A549 (cell line): Measurements from ENCODE around the gene MS4A6E. TPM values are rescaled to one million over a fixed set of nuclear protein-coding genes. Genes with fewer than 3 reads are reported as not detected.

Source experiments
- ATAC-seq, 2 experiments: fragments of 200-7000 bp in 1 of 2; fragments of >200 bp in 1 of 2; cut with Nextera tagmentation in 1 of 2; cut with Tn5 transposase in 1 of 2; 3 replicates each; pipeline versions ENCODE4 v1.8.0 to v1.9.1; 2018 to 2020; ENCODE audit warnings: mild to moderate bottlenecking in 1 of 2, moderate library complexity in 1 of 2
- CTCF ChIA-PET: fragments of 300-600 bp; sonication (Branson Sonifier 250); formaldehyde crosslinking; extraction: SDS; loops from one replicate; lab custom pipeline; 2021; ENCODE audit warnings: antibody characterized with exemption, inconsistent platforms; lab: Yijun Ruan, JAX
- POLR2A ChIA-PET: fragments of 350-600 bp; formaldehyde crosslinking; extraction: SDS; loops from one replicate; lab custom pipeline; 2021; ENCODE audit warnings: antibody characterized with exemption, inconsistent platforms; lab: Yijun Ruan, JAX
- DNase-seq, 2 experiments: peaks; one replicate each; pipeline versions ENCODE4 v3.0.0 to v3.0.0-alpha.2; 2011 to 2016; ENCODE audit warnings: low read depth in 1 of 2, low spot score in 1 of 2
- FAIRE-seq: peaks from 2 replicates; lab custom pipeline; 2011; peaks lifted over from hg19 to GRCh38; lab: Jason Lieb, UNC
- H3K27ac ChIP-seq, 2 experiments: fragments of >200 bp; sonication (Bioruptor Twin); formaldehyde crosslinking; 3 replicates each; pipeline ENCODE4 v1.5.1; 2016 to 2017
- H3K4me1 ChIP-seq: fragments of >200 bp; sonication (Bioruptor Twin); formaldehyde crosslinking; 3 replicates; pipeline ENCODE4 v1.6.1; 2016
- H3K4me2 ChIP-seq: fragments of >200 bp; sonication (Bioruptor Twin); formaldehyde crosslinking; 3 replicates; pipeline ENCODE4 v1.6.1; 2016
- H3K4me3 ChIP-seq: fragments of >200 bp; sonication (Bioruptor Twin); formaldehyde crosslinking; 3 replicates; pipeline ENCODE4 v1.5.1; 2016
- H3K9me3 ChIP-seq: fragments of >200 bp; sonication (Bioruptor Twin); formaldehyde crosslinking; 3 replicates; pipeline ENCODE4 v1.6.1; 2016
- EP300 ChIP-seq, 2 experiments: fragments of >200 bp; sonication (Bioruptor Twin); formaldehyde crosslinking; IDR thresholded peaks; 2 replicates in 1 of 2; 3 replicates in 1 of 2; pipeline ENCODE4 v1.6.1; 2016 to 2017
- FOSL2 ChIP-seq, 2 experiments: fragments of 450-650 bp in 1 of 2; fragments of >200 bp in 1 of 2; sonication (Bioruptor Twin) in 1 of 2; formaldehyde crosslinking; IDR thresholded peaks; 2 replicates each; pipeline versions ENCODE4 v1.5.0 to v1.6.1; 2016 to 2020; ENCODE audit warnings: mild to moderate bottlenecking in 1 of 2, moderate library complexity in 1 of 2
- FOXS1 ChIP-seq: fragments of 250-450 bp; sonication (Bioruptor Pico); IDR thresholded peaks from 2 replicates; pipeline ENCODE4 v1.5.0; 2020; ENCODE audit warnings: mild to moderate bottlenecking, moderate library complexity
- HOXA7 ChIP-seq: fragments of 250-450 bp; sonication (Bioruptor Pico); IDR thresholded peaks from 2 replicates; pipeline ENCODE4 v1.5.0; 2020; ENCODE audit warnings: mild to moderate bottlenecking, moderate library complexity
- JUNB ChIP-seq: fragments of >200 bp; sonication (Bioruptor Twin); formaldehyde crosslinking; IDR thresholded peaks from 2 replicates; pipeline ENCODE4 v1.6.1; 2016
- POLR2A ChIP-seq: IDR thresholded peaks from 2 replicates; pipeline ENCODE4 v1.6.1; 2012; ENCODE audit warnings: mild to moderate bottlenecking, low read length
- POLR2AphosphoS2 ChIP-seq: conservative IDR thresholded peaks from 2 replicates; pipeline ENCODE4 v1.6.1; 2012; ENCODE audit warnings: low read length, improper control_type of control experiment, inconsistent platforms
- SMC3 ChIP-seq: fragments of >200 bp; sonication (Bioruptor Twin); formaldehyde crosslinking; IDR thresholded peaks from 3 replicates; pipeline ENCODE4 v1.6.1; 2018; ENCODE audit warnings: inconsistent platforms
- SREBF2 ChIP-seq: fragments of 450-650 bp; IDR thresholded peaks from 2 replicates; pipeline ENCODE4 v1.6.1; 2014; ENCODE audit warnings: mild to moderate bottlenecking, moderate library complexity
- WGBS: methylation state at CpG from one replicate; pipeline ENCODE4 v1.1.6; 2017; ENCODE audit errors: missing lambda C conversion rate; 5-methylcytosine and 5-hydroxymethylcytosine counted together
- polyA plus RNA-seq, 4 experiments: library from polyadenylated mRNA; depleted of rRNA in 3 of 4; stranded (reverse); fragments of >200 nt; fragmentation: RNase III in 1 of 4; extraction: RNeasy Plus Mini Kit Qiagen cat#74134 plus additional on column Dnase treatment in 1 of 4; gene quantifications; 2 replicates in 3 of 4; 3 replicates in 1 of 4; pipeline ENCODE4 v1.2.3, GENCODE V29; 2011 to 2017
- TF ChIP-seq, protein P1 (sequence below): fragments of 250-450 bp; sonication (Bioruptor Pico); IDR thresholded peaks from 2 replicates; pipeline ENCODE4 v1.5.0; 2020; ENCODE audit warnings: low read depth, mild to moderate bottlenecking, moderate library complexity
- TF ChIP-seq, protein P2 (sequence below): fragments of >200 bp; sonication (Bioruptor Twin); formaldehyde crosslinking; IDR thresholded peaks from 3 replicates; pipeline ENCODE4 v1.5.1; 2016
- TF ChIP-seq, protein P3 (sequence below): fragments of 450-650 bp; IDR thresholded peaks from 2 replicates; pipeline ENCODE4 v1.6.1; 2014; ENCODE audit warnings: antibody characterized with exemption

Gene MS4A6E
- polyA plus RNA-seq, 2 of the 4 experiments (the other 2 are of a cell fraction) = not detected

DNA sequence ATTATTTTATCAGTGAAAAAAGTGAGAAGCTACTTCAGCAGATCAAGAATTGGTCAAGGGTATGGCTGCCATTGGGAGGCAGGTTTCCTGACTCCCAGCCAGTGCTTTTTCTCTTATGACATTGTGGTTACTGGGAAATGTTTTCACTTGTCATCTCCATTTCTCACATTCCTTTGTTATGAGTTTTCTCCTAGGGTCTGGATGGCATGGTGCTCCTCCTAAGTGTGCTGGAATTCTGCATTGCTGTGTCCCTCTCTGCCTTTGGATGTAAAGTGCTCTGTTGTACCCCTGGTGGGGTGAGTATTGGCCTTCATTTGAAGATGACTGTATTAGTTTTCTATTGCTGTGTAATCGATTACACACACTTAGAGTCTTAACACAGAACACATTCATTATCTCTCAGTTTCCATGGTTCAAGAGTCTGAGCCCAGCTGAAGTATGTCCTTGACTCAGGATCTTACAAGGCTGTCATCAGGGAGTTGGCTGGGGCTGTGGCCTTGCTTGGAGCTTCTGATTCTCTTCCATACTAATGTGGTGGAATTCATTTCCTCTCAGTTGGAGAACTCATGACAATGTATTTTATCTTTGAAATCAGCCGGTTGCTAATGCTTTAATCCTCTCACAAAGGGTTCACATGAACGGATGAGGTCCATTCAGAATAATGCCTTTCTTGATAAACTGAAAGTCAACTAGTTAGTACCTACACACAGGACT lies 21.0 kb upstream of the MS4A6E start:
- Histone ChIP-seq H3K9me3 (no peaks in the 10 kb centered on the region), H3K4me2 (no peak overlapping the region), H3K27ac (no peak overlapping the region), H3K4me1 (no peaks in the 10 kb centered on the region), H3K4me3 (no peak overlapping the region)
- FAIRE-seq = no peak
- ATAC-seq = no peak; a peak in 1 of 6 replicates
- CTCF ChIA-PET = no interaction called here
- WGBS = 4% methylated on average over 3 of the region's 3 CpGs
- DNase-seq = no peak
- POLR2A ChIA-PET = no interaction called here
- TF ChIP-seq POLR2AphosphoS2 (no peak), EP300 (IDR thresholded peaks at IDR 0.05) (no peak), HOXA7 (CRISPR knock-in tag) (no peak), SREBF2 (no peak)
- TF ChIP-seq, protein P1, sequence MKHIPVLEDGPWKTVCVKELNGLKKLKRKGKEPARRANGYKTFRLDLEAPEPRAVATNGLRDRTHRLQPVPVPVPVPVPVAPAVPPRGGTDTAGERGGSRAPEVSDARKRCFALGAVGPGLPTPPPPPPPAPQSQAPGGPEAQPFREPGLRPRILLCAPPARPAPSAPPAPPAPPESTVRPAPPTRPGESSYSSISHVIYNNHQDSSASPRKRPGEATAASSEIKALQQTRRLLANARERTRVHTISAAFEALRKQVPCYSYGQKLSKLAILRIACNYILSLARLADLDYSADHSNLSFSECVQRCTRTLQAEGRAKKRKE (CRISPR knock-in tag) = no peak

DNA sequence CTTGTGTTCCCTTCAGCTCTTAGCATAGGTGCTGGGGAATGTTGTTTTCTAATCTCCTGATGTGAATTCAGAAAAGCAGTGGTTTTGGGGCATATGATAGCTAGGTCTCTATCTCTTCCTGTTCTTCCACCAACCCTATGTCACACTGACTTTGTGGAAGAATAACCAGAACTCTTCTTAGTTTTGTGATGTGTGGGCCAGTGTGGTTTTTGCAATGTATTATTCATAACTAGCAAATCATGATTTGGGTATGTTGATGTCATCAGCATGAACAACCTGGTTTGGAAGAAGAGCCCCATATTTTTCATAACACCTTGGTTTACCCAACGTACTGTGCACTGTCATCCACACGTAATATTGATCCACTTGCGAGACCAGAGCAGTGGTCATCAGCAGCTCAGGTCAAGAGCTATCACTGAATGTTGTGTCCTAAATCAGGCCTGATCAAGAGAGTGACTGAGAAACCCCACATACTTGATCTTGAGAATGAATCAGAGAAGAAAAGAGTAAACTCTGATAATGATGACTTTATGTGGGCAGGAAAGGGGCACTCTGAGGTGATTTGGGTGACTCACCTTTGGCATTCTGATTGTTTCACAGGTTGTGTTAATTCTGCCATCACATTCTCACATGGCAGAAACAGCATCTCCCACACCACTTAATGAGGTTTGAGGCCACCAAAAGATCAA lies 19.4 kb upstream of the MS4A6E start:
- 14% methylated on average over 3 of the region's 3 CpGs for WGBS
- CTCF ChIA-PET = interaction anchor here (0.9 to 1.1 kb wide), 2 partner anchors 12 to 27 kb away, joined by 3 read pairs; no protein-coding TSS in a partner anchor
- no peak for DNase-seq

DNA sequence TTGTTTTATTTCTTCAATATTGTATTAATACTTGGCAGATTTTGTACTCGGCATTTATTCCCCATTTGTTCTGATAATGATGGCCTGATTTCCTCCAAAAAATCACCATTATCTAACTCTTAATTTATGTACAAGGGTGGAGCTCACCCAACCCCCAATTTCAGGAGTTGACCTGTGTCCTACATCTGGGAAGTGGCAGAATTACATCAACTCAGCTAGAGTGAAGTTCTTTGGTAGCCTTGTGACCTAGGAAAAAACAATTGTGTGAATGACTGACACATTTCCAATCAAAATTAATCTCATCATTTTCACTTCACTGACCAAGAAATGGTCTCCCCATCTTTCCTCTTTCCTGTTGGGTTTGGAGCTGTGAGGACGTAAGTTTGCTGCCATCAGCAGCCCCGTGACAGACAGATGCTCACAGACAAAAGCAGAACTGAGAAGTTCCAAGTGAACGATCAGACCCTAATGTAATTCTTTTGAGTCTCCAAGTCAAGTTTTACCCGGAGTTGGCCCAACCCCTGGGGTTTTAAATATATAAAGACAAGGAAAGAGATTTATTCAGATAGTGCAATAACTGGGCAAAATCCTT lies 16.6 kb upstream of the MS4A6E start:
- ATAC-seq (no peak), DNase-seq (no peak), FAIRE-seq (no peak)
- POLR2A ChIA-PET = no interaction called here
- 3% methylated on average over 5 of the region's 5 CpGs for WGBS
- Histone ChIP-seq H3K4me1 (no peaks in the 10 kb centered on the region), H3K27ac (no peak overlapping the region), H3K4me2 (no peak overlapping the region), H3K9me3 (no peaks in the 10 kb centered on the region), H3K4me3 (no peak overlapping the region)
- CTCF ChIA-PET = no interaction called here
- TF ChIP-seq, protein P2, sequence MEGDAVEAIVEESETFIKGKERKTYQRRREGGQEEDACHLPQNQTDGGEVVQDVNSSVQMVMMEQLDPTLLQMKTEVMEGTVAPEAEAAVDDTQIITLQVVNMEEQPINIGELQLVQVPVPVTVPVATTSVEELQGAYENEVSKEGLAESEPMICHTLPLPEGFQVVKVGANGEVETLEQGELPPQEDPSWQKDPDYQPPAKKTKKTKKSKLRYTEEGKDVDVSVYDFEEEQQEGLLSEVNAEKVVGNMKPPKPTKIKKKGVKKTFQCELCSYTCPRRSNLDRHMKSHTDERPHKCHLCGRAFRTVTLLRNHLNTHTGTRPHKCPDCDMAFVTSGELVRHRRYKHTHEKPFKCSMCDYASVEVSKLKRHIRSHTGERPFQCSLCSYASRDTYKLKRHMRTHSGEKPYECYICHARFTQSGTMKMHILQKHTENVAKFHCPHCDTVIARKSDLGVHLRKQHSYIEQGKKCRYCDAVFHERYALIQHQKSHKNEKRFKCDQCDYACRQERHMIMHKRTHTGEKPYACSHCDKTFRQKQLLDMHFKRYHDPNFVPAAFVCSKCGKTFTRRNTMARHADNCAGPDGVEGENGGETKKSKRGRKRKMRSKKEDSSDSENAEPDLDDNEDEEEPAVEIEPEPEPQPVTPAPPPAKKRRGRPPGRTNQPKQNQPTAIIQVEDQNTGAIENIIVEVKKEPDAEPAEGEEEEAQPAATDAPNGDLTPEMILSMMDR = no peak
- TF ChIP-seq FOXS1 (CRISPR knock-in tag) (no peak), POLR2A (no peak), JUNB (no peak), SMC3 (no peak)
- TF ChIP-seq, protein P3, sequence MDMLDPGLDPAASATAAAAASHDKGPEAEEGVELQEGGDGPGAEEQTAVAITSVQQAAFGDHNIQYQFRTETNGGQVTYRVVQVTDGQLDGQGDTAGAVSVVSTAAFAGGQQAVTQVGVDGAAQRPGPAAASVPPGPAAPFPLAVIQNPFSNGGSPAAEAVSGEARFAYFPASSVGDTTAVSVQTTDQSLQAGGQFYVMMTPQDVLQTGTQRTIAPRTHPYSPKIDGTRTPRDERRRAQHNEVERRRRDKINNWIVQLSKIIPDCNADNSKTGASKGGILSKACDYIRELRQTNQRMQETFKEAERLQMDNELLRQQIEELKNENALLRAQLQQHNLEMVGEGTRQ = no peak

More for the DNA sequence above, 19.4 kb upstream of the MS4A6E start:
- H3K4me1 ChIP-seq = no peaks in the 10 kb centered on the region
- H3K4me3 ChIP-seq = no peak overlapping the region
- TF ChIP-seq FOSL2 (IDR thresholded peaks at IDR 0.05) (no peak), FOSL2 (CRISPR knock-in tag; IDR thresholded peaks at IDR 0.05) (peak; percentile 7; the same call in 1 of the 2 replicates)
- TF ChIP-seq, protein P1 (CRISPR knock-in tag) = no peak
- POLR2A ChIA-PET = no interaction called here
- H3K27ac ChIP-seq = no peak overlapping the region
- H3K4me2 ChIP-seq = no peak overlapping the region
- no peaks in the 10 kb centered on the region for H3K9me3 ChIP-seq
- FAIRE-seq (no peak), ATAC-seq (no peak)
